Activated CD8-positive, alpha-beta memory T cell treated with anti-CD3 and anti-CD28 coated beads, Interleukin-2, amount 50 U/mL, for 1 hour (primary cell): Measurements from ENCODE around the gene USP31.
"Not testable (repeated sequence)": the region's sequence is repeated elsewhere in the genome, so short reads cannot be mapped to it uniquely, and the experiment has no call there.

Source experiments
- DNase-seq: peaks from one replicate; pipeline ENCODE4 v3.0.0-alpha.2; 2020; ENCODE audit errors: extremely low read depth

The USP31 gene

DNA sequence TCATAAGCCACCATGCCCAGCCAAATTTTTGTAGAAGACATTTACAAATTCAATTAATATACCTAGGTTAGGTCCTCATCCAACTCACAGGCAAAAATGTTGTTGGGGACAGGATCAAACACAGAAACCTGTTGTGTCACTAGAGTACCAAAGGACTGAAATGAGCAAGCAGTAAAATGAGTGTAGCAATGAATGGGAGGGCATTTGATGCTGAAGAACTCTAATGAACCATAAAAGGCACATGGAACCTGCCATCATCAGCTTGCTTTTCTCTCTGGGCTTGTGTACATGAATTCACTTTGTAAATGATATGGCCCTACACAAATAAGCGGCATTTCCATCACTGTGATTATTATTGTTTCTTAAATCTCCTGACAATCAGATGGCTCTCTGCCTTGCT is 17.8 kb downstream of the USP31 start:
- DNase-seq: no peak

DNA sequence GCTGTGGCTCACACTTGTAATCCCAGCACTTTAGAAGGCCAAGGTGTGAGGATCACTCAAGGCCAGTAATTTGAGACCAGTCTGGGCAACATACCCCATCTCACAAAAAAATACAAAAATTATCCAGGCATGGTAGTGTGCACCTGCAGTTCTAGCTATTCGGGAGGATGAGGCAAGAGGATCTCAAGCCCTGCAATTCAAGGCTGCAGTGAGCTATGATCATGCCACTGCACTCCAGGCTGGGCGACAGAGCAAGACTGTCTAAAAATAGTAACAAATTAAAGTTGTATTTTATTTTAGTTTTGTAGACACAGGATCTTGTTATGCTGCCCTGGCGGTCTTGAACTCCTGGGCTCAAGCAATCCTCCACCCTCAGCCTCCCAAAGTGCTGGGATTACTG is 18.2 kb downstream of the USP31 start:
- DNase-seq: no peak

DNA sequence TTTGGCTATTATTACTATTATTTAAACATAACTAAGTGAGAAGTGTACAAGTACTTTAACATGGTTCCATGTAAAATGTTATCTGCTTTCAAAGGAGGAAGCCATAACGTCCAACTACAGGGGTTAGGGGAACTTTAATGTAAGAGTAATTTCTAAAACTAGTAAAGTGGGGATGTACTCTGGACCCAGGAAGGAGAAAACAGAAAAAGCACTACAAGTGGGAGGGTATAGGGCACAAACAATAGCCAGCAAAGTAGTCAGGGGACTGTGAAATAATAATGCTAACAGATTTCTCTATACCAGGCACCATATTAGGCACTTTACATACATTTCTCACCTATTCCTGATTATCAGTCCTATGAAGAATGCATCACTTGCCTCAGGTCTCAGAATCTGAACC is 19.6 kb downstream of the USP31 start:
- no peak for DNase-seq

DNA sequence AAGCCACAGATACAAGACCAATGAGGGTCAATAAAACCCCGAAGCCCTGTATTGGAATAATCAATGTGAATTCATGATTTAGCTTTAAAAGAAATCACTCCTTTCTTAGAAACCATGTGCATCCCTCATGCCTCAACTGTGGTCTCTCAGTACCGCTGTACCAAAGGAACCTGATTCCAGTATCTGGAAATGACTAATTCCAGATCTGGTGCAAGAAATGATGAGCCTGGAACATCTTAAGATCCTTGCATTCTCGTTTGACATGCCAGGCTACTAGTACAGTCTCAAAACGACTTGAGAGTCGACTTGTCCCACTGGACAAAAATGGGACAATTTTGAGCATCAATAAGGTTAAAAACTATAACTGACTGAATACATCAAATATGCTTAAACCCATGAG is 21.2 kb downstream of the USP31 start:
- no peak for DNase-seq

DNA sequence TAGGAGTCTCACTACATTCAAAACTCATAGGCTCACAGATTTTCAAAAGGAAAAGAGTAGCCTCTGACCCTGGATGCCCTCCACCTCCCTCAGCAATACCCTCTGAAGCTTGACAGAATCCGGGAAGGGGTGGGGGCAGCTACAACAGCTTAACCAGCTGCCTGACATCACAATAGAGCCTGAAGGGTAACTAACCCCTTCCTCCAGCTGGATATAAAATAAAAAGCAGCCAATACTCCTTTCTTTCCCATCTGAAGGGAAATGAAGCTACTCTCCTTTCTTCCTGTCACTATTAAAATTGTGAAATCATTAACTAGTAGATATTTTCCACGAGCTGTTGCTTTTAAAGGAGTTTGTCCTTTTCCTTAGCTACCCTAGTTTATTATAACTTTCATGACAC is 24.0 kb downstream of the USP31 start:
- DNase-seq: no peak

DNA sequence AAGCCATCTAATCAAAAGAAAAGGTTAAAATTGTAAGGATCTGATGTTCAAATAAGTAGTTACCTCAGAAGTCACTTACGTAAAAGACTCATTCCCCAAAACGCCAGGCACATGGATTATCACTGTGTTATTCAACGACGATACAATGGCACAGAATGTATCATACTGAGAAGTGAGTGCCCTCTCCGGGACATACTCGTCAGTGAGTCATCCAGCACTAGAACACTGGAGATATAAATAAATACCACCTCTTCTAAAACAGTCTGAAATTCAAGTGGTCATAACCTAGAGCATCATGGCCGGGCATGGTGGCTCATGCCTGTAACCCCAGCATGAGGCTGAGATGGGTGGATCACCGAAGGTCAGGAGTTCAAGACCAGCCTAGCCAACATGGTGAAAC is 24.9 kb downstream of the USP31 start:
- no peak for DNase-seq

DNA sequence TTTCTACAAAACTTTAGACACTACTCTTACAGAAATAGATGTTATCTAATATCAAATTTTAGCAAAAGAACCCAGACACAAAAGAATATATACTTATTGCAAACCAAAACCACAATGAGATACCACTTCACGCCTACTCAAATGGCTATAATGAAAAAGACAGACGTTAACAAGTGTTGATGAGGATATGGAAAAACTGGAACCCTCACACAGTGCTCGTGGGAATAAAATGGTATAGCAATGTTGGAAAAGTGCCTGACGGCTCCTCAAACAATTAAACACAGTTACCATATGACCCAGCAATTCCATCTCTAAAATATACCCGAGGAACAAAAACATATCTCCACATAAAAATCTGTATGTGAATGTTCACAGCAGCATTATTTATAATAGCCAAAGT is 27.1 kb downstream of the USP31 start:
- no peak for DNase-seq

DNA sequence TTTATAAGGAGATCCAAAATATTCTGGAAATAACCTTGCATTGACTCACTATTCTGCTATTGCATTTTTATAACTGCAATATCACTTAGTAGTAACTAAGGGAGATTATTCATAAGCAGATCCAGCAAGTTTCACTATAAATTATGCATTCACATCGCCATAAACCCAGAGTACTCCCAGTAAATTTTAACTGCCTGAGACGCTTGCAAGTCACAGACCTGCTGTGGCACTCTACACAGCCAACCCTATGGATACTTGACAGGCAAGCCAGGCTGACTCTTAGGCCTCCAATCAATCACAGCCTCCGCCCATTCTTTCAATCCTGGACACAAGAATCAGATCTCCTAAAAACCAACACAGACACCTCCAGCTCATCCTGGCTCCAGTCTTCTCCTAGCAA is 28.2 kb downstream of the USP31 start:
- DNase-seq: no peak

DNA sequence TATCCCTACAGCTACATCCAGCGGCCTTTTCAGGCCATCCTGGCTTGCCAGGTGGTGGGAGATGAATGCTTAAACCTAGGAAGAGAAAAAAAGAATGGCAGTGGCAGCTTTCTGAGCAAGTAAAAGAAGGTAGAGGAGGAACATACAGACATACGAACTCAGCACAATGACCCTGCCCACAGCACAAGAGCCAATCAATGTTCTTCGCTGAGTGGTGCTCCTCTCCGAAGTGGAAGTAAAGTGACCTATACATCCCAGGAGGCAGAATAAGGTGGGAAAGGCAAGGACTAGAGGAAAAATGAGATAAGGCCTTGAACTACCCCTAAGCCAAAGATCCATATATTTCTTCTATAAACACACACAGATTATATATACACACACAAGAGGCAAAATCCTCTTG is 28.7 kb downstream of the USP31 start:
- DNase-seq: no peak

DNA sequence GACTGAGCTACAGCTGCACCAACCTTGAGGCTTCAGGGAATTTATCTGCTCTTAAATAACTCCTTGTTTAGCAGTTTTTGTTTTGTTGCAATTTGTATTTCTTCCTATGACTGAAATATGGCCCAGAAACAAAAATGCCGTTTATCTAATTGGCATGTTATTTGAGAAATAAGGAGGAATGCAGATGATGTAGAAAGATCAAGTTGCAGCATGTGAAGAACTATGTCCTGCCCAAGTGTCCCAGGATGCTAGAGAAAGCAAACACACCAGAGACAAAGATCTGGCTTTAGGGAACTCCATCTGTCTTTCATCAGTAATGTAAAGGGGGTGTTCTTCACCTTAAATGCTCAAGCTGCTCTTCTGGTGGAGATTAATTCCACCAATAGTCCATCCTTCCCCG is 29.7 kb downstream of the USP31 start:
- DNase-seq: no peak

DNA sequence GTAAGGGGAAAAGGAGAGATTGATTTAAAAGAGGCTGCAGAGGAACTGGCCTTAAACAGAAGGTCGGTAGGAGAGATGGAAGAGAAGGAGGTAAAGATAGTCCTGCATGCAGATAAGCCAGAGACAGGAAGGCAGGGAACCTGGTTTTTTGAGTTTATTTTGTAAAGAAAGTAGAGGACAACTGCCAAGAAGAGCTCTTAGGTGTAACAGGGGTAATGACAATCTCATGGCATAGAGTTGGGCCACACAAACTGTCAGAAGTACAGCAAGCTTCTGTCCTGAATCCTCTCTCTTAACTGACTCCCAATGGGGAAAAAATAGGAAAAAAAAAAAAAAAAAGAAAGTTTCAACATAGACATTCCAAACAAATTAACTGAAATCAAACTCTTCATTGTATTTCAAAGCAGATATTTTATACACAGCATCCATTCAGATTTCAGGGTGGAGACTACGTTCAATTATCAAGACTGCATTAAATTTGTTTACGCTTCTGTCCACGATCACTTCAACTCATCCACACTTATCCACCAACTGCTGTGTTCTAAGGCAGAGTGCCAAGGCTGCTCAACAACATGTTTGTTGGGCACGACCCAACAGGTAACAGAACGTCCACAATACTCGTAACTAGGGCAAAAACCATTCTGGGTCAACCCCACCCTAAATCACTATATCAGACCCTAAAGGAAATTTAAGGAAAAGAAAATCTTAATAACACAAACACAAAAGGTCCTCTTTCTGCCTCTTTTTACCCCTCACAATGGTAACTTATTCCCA is 34.9 kb downstream of the USP31 start:
- no peak for DNase-seq

DNA sequence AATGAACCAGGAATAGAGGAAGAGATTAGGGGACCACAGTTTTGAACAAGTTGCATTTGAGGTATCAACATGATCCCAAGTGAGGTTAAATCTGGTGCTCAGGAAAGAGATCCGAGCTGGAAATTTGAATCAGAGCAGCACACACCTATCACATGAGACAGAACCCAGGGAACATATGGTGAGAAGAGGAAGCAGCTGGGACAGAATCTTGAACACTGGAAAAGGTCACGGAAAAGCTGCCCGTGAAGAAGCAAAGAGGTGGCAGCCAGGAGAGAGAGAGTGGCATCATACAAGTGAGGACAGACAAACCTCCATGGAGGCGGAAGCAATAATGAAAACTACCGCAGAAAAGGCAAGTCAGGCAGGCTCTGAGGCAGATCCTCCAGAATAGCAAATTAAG is 36.1 kb downstream of the USP31 start:
- no peak for DNase-seq

DNA sequence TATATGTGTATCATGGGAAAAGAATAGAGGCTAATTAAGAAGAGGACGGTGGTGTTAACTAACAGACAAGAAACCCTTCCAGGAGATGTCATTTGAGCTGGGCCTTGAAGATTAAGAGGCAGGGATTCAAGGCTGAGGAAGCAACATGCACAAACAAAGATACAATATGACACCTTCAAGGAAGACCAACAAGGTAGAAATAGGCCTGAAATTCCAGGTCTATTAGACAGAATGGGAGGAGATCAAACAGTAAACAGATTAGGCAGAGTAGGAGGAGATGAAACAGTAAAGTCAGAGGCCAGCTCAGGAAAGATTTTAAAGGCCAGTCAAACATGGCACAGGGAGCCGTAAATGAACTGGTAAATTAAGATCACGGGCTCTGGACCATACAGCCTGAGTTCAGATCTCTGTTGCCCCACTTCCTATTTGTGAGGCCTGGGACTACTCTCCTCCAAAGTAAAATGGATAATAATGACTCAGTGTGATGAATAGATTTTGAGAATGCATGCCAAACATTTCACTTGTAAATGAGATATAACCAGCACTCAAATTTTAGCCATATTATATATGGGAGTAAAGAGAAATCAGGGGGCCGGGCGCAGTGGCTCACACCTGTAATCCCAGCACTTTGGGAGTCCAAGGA is 38.9 kb downstream of the USP31 start:
- no peak for DNase-seq

DNA sequence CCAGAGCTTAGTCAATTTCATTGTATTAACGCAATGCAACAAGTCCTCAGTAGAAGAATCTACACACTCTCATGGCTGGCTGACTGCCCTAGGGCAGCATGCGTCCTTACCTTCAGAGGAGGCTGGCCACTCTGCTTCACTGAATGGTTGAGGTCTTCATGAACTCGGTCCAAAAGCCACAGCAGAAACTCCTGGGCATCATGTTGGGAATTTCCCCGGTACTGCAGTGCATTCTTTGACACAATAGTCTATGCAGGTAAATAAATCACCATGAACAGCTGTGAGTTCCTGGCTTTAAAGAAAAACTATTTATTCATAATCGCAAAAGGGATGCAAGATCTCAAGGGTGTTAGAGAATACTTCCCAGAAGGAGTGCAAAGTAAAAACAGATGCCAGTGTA is 41.3 kb downstream of the USP31 start:
- no peak for DNase-seq

DNA sequence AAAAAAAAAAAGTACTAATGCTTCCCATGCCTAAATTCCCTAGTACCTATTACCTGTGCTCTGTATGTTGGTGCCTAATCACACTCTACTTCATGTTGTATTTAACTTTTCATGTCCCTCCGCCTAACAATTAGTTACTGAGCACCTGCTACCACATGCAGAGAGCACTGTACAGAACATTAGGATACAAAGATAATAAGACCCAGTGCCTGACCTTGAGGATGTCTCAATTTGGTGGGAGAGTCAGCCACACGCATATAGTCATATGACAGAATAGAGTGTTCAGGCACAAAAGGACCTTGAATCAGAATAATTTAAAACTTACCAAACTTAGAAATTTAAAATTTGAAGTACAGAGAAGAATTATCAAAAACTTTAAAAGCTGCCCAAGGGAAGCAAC is 42.1 kb downstream of the USP31 start:
- DNase-seq: no peak

DNA sequence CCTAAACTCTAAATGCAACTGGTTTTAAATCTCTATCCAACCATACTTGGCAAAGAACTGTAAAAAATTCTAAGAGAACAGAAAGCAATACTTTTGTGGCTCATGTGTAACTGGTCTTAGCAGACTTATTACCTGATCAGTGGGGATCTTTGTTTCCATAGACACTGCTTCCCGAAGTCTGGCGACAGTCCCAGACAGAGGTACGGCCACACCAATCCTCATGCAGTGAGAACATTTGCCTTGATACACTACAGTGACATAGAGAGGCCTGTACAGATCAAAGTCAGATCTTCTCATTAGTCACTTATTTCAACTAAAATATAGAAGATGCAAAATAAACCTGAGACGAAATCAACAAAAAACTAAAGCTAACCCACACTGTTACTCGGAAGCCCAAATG is 43.9 kb downstream of the USP31 start:
- no peak for DNase-seq

DNA sequence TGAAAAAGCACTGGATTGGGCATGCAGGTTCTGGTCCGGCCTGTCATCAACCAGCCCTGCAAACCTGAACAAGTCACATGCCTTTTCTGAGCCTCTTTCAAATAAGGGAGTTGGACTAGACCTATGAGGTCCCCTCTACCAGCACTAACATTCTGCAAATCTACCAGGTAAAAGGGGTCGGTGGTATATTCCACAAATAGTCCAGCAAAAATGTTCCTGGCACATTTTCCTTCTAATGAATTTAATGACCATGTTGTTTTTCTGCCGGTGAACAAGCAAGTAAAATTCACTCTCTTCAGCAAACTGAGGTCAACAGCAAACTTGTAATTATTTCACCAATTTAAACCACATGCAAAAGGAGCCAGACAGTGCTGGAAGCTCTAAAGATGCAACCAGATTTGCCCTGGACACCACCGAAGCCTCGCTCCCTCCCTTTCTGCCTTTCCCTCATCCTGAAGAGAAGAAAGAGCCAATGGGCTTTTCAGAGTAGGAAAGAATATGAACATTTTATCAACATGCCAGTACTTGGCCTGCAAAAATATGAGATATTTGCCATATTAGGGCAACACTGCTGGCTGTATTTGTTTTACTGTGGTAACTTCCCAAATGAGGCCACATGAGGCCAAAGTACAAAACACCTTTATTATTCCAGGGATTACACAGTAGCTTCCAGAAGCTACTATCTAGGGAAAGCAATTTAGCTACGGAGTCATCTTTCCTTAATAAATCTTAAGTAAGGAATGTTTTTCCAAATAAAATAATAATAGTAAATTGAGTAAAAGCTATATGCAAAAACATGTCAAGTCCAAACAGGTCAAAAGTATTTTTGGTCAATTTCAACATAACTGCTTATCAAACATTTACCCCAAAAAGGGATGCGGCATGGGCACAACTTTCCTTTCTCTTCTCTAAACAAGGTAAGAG is 45.0 kb downstream of the USP31 start:
- no peak for DNase-seq

DNA sequence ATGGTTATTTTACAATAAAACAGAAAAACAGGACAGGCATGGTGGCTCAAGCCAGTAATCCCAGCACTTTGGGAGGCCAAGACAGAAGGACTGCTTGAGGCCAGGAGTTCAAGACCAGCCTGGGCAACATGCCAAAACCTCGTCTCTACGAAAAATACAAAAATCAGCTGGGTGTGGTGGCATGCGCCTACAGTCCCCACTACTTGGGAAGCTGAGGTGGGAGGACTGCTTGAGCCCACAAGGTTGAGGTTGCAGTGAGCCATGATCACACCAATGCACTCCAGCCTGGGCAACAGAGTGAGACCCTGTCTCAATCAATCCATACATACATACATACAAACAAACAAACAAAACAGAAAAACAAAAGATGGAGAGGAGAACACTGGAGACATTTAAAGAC is 45.6 kb downstream of the USP31 start:
- no peak for DNase-seq

DNA sequence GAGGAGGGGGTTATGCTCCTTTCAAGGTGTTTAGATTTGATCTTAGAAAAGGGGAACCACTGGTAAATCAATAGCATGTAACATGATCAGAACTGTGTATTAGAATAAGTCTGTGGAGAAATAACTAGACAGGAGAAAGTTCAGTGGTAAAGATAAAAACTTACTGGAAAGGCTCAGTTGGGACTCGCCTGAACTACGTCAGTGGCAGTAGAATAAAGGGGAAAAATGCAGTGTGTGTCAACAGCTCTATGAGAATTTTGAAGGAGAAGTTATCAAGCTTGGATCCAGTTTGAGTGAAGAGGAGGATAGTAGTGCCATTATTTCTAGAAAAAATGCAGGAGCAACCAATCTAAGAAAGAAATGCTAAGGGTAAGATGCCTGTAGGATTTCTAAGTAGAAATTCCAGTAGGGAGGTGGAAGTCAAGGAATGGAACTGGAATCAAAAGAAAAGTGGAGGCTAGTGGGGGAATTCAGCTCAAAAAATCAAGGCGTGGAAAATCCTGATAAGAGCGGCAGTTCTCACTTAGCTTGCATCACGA is 48.2 kb downstream of the USP31 start:
- DNase-seq: no peak

DNA sequence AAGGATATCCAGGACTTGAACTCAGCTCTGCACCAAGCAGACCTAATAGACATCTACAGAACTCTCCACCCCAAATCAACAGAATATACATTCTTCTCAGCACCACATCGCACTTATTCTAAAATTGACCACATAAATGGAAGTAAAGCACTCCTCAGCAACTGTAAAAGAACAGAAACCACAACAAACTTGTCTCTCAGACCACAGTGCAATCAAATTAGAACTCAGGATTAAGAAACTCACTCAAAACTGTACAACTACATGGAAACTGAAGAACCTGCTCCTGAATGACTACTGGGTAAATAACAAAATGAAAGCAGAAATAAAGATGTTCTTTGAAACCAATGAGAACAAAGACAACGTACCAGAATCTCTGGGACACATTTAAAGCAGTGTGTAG is 52.8 kb downstream of the USP31 start:
- not testable (repeated sequence) for DNase-seq

DNA sequence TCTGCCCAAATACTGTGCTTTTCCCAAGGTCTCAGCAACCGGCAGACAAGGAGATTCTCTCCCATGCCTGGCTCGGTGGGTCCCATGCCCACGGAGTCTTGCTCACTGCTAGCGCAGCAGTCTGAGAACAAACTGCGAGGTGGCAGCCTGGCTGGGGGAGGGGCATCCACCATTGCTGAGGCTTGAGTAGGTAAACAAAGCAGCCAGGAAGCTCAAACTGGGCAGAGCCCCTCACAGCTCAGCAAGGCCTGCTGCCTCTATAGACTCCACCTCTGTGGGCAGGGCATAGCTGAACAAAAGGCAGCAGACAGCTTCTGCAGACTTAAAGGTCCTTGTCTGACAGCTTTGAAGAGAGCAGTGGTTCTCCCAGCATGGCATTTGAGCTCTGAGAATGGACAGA is 55.1 kb downstream of the USP31 start:
- DNase-seq: not testable (repeated sequence)

DNA sequence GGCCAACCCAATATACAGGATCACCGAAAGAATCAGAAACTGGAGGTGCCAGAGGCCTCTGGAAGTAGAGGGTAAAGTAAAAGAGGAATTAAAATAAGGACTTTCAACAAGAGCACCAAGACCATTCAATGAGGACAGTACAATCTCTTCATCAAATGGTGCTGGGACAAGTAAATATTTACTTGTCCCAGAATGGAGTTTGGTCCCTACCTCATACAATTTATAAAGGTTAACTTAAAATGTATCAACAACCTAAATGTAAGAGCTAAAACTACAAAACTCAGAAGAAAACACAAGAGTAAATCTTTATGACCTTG is 56.5 kb downstream of the USP31 start:
- DNase-seq: no peak
